ENCODE data around the gene NSMCE4A.

DNA sequence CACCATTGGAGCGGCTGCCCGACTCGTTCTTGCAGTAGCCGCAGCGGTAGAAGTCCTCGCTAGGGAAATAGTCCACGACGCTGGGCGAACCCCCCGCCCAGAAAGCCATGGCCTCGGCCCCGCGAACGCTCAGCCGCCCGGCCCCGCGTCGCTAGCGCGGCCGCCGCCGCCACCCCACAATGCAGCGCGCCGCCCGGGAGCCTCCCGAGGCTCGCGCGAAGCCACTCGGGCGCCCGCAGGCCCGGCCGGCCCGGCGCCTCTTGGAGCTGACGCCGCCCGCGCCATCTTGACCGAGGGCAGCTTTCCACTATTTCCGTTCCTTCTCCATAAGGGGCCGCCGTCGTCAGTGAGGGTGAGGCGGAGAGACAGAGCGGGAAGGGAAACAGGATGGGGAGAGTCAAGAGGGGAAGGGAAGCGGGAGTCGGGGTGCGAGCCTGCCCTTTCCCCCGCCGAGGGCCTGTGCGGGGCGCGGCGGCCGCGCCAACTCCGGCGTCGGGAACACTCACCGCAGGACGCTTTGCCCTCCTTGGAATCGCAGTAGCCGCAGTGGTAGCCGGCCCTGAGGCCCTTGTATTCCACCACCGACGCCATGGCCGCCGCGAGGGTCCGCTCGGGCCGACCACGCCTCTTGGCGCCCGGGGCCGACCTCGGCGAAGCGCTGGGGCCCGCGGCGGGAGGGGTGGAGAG, 47.0 kb downstream of the NSMCE4A start, which contains the start of gene ATE1:
- TF ChIP-seq, protein P1, sequence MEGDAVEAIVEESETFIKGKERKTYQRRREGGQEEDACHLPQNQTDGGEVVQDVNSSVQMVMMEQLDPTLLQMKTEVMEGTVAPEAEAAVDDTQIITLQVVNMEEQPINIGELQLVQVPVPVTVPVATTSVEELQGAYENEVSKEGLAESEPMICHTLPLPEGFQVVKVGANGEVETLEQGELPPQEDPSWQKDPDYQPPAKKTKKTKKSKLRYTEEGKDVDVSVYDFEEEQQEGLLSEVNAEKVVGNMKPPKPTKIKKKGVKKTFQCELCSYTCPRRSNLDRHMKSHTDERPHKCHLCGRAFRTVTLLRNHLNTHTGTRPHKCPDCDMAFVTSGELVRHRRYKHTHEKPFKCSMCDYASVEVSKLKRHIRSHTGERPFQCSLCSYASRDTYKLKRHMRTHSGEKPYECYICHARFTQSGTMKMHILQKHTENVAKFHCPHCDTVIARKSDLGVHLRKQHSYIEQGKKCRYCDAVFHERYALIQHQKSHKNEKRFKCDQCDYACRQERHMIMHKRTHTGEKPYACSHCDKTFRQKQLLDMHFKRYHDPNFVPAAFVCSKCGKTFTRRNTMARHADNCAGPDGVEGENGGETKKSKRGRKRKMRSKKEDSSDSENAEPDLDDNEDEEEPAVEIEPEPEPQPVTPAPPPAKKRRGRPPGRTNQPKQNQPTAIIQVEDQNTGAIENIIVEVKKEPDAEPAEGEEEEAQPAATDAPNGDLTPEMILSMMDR (IDR thresholded peaks at IDR 0.05), result no peak
- TF ChIP-seq ZBTB43 (CRISPR knock-in tag; IDR thresholded peaks at IDR 0.05) (0 out of 2 replicates have a peak, but pooled peaks have one; percentile 37), MAX (CRISPR knock-in tag; IDR thresholded peaks at IDR 0.05) (peak; percentile 77), NFYB (CRISPR knock-in tag; conservative IDR thresholded peaks at IDR 0.05; ENCODE audit: low read depth) (no peak)
